Tibial nerve (tissue), 4 donors: ENCODE data around the gene SLC8A3. TPM values are rescaled to one million over a fixed set of nuclear protein-coding genes. Genes with fewer than 3 reads are reported as not detected.

Experiments used
- DNase-seq, 2 donors: peaks; one replicate each; pipeline ENCODE4 v3.0.0-alpha.2; 2019; ENCODE audit warnings: low spot score in 2 of 2
- H3K27ac ChIP-seq, 4 donors: fragments of 200-600 bp; sonication (generic) in 3 of 4; one replicate each; pipeline ENCODE4 v1.5.1; 2017 to 2019; ENCODE audit warnings: mild to moderate bottlenecking in 1 of 4
- H3K27me3 ChIP-seq, 2 donors: fragments of 200-600 bp; sonication (generic) in 1 of 2; one replicate each; pipeline versions ENCODE4 v1.5.1 to v1.6.0; 2017 to 2019
- H3K36me3 ChIP-seq, 3 donors: fragments of 200-600 bp; sonication (generic); one replicate each; pipeline ENCODE4 v1.5.1; 2018 to 2019
- H3K4me1 ChIP-seq, 4 donors: fragments of 200-600 bp; sonication (generic) in 3 of 4; one replicate each; pipeline ENCODE4 v1.5.1; 2017 to 2019
- H3K4me3 ChIP-seq, 4 donors: fragments of 200-600 bp; sonication (generic) in 3 of 4; one replicate each; pipeline ENCODE4 v1.5.1; 2017 to 2019; ENCODE audit warnings: mild to moderate bottlenecking in 1 of 4, moderate library complexity in 1 of 4
- H3K9me3 ChIP-seq, 4 donors: fragments of 200-600 bp; sonication (generic) in 3 of 4; one replicate each; pipeline ENCODE4 v1.5.1; 2017 to 2019
- EP300 ChIP-seq, 2 donors: sonication (generic); formaldehyde crosslinking; IDR thresholded peaks; one replicate each; pipeline ENCODE4 v1.6.1; 2017; ENCODE audit warnings: antibody characterized with exemption in 2 of 2, mild to moderate bottlenecking in 1 of 2
- POLR2A ChIP-seq, 2 donors: fragments of 450-650 bp; IDR thresholded peaks; one replicate each; pipeline ENCODE4 v1.6.1; 2017; ENCODE audit warnings: antibody characterized with exemption in 2 of 2, mild to moderate bottlenecking in 2 of 2, moderate library complexity in 2 of 2
- WGBS, 2 donors: methylation state at CpG; one replicate each; pipeline ENCODE4 v1.1.5; 2018; 5-methylcytosine and 5-hydroxymethylcytosine counted together
- total RNA-seq, 4 donors: library from RNA; depleted of rRNA; stranded (reverse); fragments of >200 nt; gene quantifications; one replicate each; pipeline ENCODE4 v1.1.0, GENCODE V29; 2016
- TF ChIP-seq, protein P1 (sequence below), 5 experiments: fragments of 200-600 bp in 3 of 5; fragments of 450-650 bp in 2 of 5; sonication (generic) in 3 of 5; IDR thresholded peaks; one replicate each; pipeline ENCODE4 v1.5.1; 2016 to 2019; ENCODE audit warnings: antibody characterized with exemption in 5 of 5, mild to moderate bottlenecking in 3 of 5, moderate library complexity in 2 of 5

The SLC8A3 gene
- total RNA-seq, 4 donors from 2014 or later = 0.20 to 1.0 (median 0.22) TPM; not detected in 1

GRCh38 chr14:70171726-70172125, 17.0 kb downstream of the SLC8A3 start:
- WGBS, 2 donors = 72 to 75% methylated on average over 8 of the region's 8 CpGs

DNA sequence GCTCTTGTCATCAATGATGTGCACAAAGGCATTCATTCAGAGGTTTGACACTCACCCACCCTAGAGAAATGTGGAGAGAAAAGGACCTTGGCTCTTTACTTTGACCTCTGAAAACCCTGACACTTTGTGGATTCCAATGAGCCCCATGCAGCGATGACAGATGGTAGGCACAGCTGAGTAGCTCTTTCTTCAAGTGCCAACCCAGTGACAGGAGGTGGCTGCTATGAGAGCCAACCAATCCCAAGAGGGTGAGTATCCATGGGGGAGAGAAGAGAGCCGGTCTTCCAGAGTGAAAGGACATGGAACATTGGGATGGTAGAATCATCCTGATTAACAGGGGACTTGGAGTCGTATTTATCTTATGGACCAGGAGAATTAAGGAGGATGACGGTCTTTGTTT, 17.8 kb downstream of the SLC8A3 start:
- WGBS, 2 donors = 84 to 85% methylated on average over 4 of the region's 4 CpGs
- TF ChIP-seq, protein P1, sequence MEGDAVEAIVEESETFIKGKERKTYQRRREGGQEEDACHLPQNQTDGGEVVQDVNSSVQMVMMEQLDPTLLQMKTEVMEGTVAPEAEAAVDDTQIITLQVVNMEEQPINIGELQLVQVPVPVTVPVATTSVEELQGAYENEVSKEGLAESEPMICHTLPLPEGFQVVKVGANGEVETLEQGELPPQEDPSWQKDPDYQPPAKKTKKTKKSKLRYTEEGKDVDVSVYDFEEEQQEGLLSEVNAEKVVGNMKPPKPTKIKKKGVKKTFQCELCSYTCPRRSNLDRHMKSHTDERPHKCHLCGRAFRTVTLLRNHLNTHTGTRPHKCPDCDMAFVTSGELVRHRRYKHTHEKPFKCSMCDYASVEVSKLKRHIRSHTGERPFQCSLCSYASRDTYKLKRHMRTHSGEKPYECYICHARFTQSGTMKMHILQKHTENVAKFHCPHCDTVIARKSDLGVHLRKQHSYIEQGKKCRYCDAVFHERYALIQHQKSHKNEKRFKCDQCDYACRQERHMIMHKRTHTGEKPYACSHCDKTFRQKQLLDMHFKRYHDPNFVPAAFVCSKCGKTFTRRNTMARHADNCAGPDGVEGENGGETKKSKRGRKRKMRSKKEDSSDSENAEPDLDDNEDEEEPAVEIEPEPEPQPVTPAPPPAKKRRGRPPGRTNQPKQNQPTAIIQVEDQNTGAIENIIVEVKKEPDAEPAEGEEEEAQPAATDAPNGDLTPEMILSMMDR (IDR thresholded peaks at IDR 0.05) = no peak
- TF ChIP-seq POLR2A (IDR thresholded peaks at IDR 0.05) (no peak), EP300 (IDR thresholded peaks at IDR 0.05) (no peak)
- no peak overlapping the region for H3K27ac ChIP-seq
- H3K27me3 ChIP-seq = no peaks in the 10 kb centered on the region
- no peak for DNase-seq
- no peaks in the 10 kb centered on the region for H3K9me3 ChIP-seq
- H3K4me3 ChIP-seq = no peak overlapping the region
- H3K36me3 ChIP-seq = no peaks in the 10 kb centered on the region
- H3K4me1 ChIP-seq = no peaks in the 10 kb centered on the region

More at GRCh38 chr14:70171726-70172125, 17.0 kb downstream of the SLC8A3 start:
- no peaks in the 10 kb centered on the region for H3K36me3 ChIP-seq
- no peak for DNase-seq
- H3K4me1 ChIP-seq = no peaks in the 10 kb centered on the region
- no peak overlapping the region for H3K4me3 ChIP-seq
- H3K27ac ChIP-seq = no peak overlapping the region
- no peaks in the 10 kb centered on the region for H3K9me3 ChIP-seq
- TF ChIP-seq, protein P1 (IDR thresholded peaks at IDR 0.05) = no peak
- TF ChIP-seq POLR2A (IDR thresholded peaks at IDR 0.05) = no peak
- no peak for TF ChIP-seq EP300 (IDR thresholded peaks at IDR 0.05)
- no peaks in the 10 kb centered on the region for H3K27me3 ChIP-seq

GRCh38 chr14:70168406-70168805, 20.3 kb downstream of the SLC8A3 start:
- no peak overlapping the region for H3K27ac ChIP-seq
- TF ChIP-seq POLR2A (IDR thresholded peaks at IDR 0.05) (no peak), EP300 (IDR thresholded peaks at IDR 0.05) (no peak)
- TF ChIP-seq, protein P1 (IDR thresholded peaks at IDR 0.05) = no peak
- no peaks in the 10 kb centered on the region for H3K4me1 ChIP-seq
- no peaks in the 10 kb centered on the region for H3K36me3 ChIP-seq
- no peaks in the 10 kb centered on the region for H3K27me3 ChIP-seq
- WGBS, 2 donors = 90 to 95% methylated on average over 4 of the region's 4 CpGs
- no peak overlapping the region for H3K4me3 ChIP-seq
- DNase-seq = no peak
- H3K9me3 ChIP-seq = no peaks in the 10 kb centered on the region

GRCh38 chr14:70166530-70167203, 22.1 kb downstream of the SLC8A3 start:
- H3K4me1 ChIP-seq = no peaks in the 10 kb centered on the region
- no peak overlapping the region for H3K4me3 ChIP-seq
- H3K27me3 ChIP-seq = no peaks in the 10 kb centered on the region
- H3K9me3 ChIP-seq = no peaks in the 10 kb centered on the region
- DNase-seq = no peak
- TF ChIP-seq EP300 (IDR thresholded peaks at IDR 0.05) (no peak), POLR2A (IDR thresholded peaks at IDR 0.05) (no peak)
- TF ChIP-seq, protein P1 (IDR thresholded peaks at IDR 0.05) = no peak
- H3K36me3 ChIP-seq = no peaks in the 10 kb centered on the region
- 91 to 93% methylated on average over 9 of the region's 9 CpGs for WGBS, 2 donors
- H3K27ac ChIP-seq = no peak overlapping the region

DNA sequence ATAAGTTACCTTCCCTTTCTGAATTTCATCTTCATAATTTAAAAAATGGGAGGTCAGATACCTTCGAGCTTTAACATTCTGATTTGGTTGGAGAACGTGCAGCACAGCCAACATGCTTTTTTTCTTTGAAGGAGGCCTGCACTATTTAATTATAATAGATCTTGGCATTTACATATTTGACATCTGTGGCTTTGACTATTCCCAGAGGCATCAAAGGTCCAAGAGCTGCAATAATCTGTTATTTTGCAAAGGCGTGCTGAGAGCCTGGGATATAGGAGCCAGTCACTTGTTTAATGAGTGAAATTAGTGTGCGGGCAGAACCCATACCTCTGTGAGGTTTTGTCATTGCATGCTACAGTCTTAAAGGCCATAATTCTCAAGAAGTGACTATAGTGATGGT, 26.4 kb downstream of the SLC8A3 start:
- Histone ChIP-seq H3K4me1 (no peaks in the 10 kb centered on the region), H3K27ac (no peak overlapping the region), H3K36me3 (no peaks in the 10 kb centered on the region), H3K9me3 (no peaks in the 10 kb centered on the region), H3K4me3 (no peak overlapping the region), H3K27me3 (no peaks in the 10 kb centered on the region)
- TF ChIP-seq, protein P1 (IDR thresholded peaks at IDR 0.05) = no peak
- no peak for TF ChIP-seq EP300 (IDR thresholded peaks at IDR 0.05)
- no peak for TF ChIP-seq POLR2A (IDR thresholded peaks at IDR 0.05)
- no peak for DNase-seq
- 62 to 83% methylated on average over 4 of the region's 4 CpGs for WGBS, 2 donors
